ENCODE data around the gene EYA4. TPM values are rescaled to one million over a fixed set of nuclear protein-coding genes. Genes with fewer than 3 reads are reported as not detected.

EYA4 gene
- total RNA-seq, 4 donors from 2014 or later, result 0.09 to 1.1 (median 0.61) TPM

- no peak overlapping the region for H3K27ac ChIP-seq
- no peaks in the 10 kb centered on the region for H3K36me3 ChIP-seq
- no peaks in the 10 kb centered on the region for H3K27me3 ChIP-seq
- no peaks in the 10 kb centered on the region for H3K4me1 ChIP-seq
- no peak for TF ChIP-seq CTCF (IDR thresholded peaks at IDR 0.05)
- no peak for TF ChIP-seq POLR2A (IDR thresholded peaks at IDR 0.05)
- 34 to 38% methylated on average over 3 of the region's 3 CpGs for WGBS, 2 donors
- no peak for DNase-seq
- H3K9me3 ChIP-seq, result no peaks in the 10 kb centered on the region
- H3K4me3 ChIP-seq, result no peak overlapping the region
- intact Hi-C loops (cut with DNase I), result no loop called here
These were observed 107.7 kb downstream of the EYA4 start for GRCh38 chr6:133348846-133349245.

GRCh38 chr6:133350928-133351327 is 109.8 kb downstream of the EYA4 start:
- Histone ChIP-seq H3K36me3 (no peaks in the 10 kb centered on the region), H3K27me3 (no peaks in the 10 kb centered on the region), H3K9me3 (no peaks in the 10 kb centered on the region), H3K4me1 (no peaks in the 10 kb centered on the region), H3K27ac (no peak overlapping the region), H3K4me3 (no peak overlapping the region)
- intact Hi-C loops (cut with DNase I), result no loop called here
- TF ChIP-seq POLR2A (IDR thresholded peaks at IDR 0.05) (no peak), CTCF (IDR thresholded peaks at IDR 0.05) (no peak)
- no peak for DNase-seq
- 88 to 100% methylated on average over 2 of the region's 2 CpGs for WGBS, 2 donors

GRCh38 chr6:133352046-133352445 is 110.9 kb downstream of the EYA4 start:
- Histone ChIP-seq H3K27ac (no peak overlapping the region), H3K4me1 (no peaks in the 10 kb centered on the region), H3K27me3 (no peaks in the 10 kb centered on the region), H3K4me3 (no peak overlapping the region), H3K9me3 (no peaks in the 10 kb centered on the region), H3K36me3 (no peaks in the 10 kb centered on the region)
- intact Hi-C loops (cut with DNase I), result no loop called here
- TF ChIP-seq CTCF (IDR thresholded peaks at IDR 0.05) (no peak), POLR2A (IDR thresholded peaks at IDR 0.05) (no peak)
- no peak for DNase-seq
- WGBS, 2 donors, result 39 to 46% methylated on average over 1 of the region's 1 CpG

- no peaks in the 10 kb centered on the region for H3K27me3 ChIP-seq
- no peak overlapping the region for H3K27ac ChIP-seq
- H3K9me3 ChIP-seq, result no peaks in the 10 kb centered on the region
- intact Hi-C loops (cut with DNase I), result no loop called here
- no peak for TF ChIP-seq POLR2A (IDR thresholded peaks at IDR 0.05)
- no peak for TF ChIP-seq CTCF (IDR thresholded peaks at IDR 0.05)
- H3K36me3 ChIP-seq, result no peaks in the 10 kb centered on the region
- no peak overlapping the region for H3K4me3 ChIP-seq
- no peaks in the 10 kb centered on the region for H3K4me1 ChIP-seq
- DNase-seq, result no peak
- 29 to 68% methylated on average over 1 of the region's 1 CpG for WGBS, 2 donors
These were observed 111.9 kb downstream of the EYA4 start for GRCh38 chr6:133353061-133353460.

GRCh38 chr6:133355922-133356321 is 114.8 kb downstream of the EYA4 start:
- H3K27me3 ChIP-seq, result no peaks in the 10 kb centered on the region
- H3K27ac ChIP-seq, result no peak overlapping the region
- H3K4me3 ChIP-seq, result no peak overlapping the region
- intact Hi-C loops (cut with DNase I), result no loop called here
- WGBS, 2 donors, result 67 to 75% methylated on average over 3 of the region's 3 CpGs
- no peaks in the 10 kb centered on the region for H3K9me3 ChIP-seq
- no peak for TF ChIP-seq POLR2A (IDR thresholded peaks at IDR 0.05)
- TF ChIP-seq CTCF (IDR thresholded peaks at IDR 0.05), result no peak
- DNase-seq, result no peak
- H3K4me1 ChIP-seq, result no peaks in the 10 kb centered on the region
- H3K36me3 ChIP-seq, result no peaks in the 10 kb centered on the region

Measured in esophagus squamous epithelium (tissue), 5 donors.